HepG2 (cell line): Measurements from ENCODE around the gene CDC42BPG. TPM values are rescaled to one million over a fixed set of nuclear protein-coding genes. Genes with fewer than 3 reads are reported as not detected.

ENCODE experiments used
- ATAC-seq: fragments of 200-7000 bp; cut with Tn5 transposase; 3 replicates; pipeline ENCODE4 v1.9.1; 2020; ENCODE audit warnings: mild to moderate bottlenecking, moderate library complexity
- BruUV-seq: library from RNA; stranded (reverse); fragments of 400-500 nt; replicated peaks from 2 replicates; lab custom pipeline; 2021; lab: Mats Ljungman, UMichigan
- CTCF ChIA-PET: fragments of 300-600 bp; formaldehyde crosslinking; extraction: SDS; loops from one replicate; lab custom pipeline; 2021; ENCODE audit warnings: low total read pairs, inconsistent platforms, low intra/inter-chr PET ratio; lab: Yijun Ruan, JAX
- POLR2A ChIA-PET: fragments of 350-600 bp; sonication (Branson Sonifier 250); formaldehyde crosslinking; loops from one replicate; lab custom pipeline; 2020; ENCODE audit warnings: antibody characterized with exemption, inconsistent platforms; lab: Yijun Ruan, JAX
- DNase-seq: peaks from one replicate; pipeline ENCODE4 v3.0.0-alpha.2; 2015; ENCODE audit warnings: low spot score
- FAIRE-seq: peaks from 3 replicates; lab custom pipeline; 2011; peaks lifted over from hg19 to GRCh38; lab: Jason Lieb, UNC
- H2AFZ ChIP-seq: one replicate; pipeline ENCODE4 v1.6.1; 2011; ENCODE audit warnings: low read length, inconsistent platforms
- H3K27ac ChIP-seq: fragments of 300-600 bp; 3 replicates; pipeline ENCODE4 v1.8.0; 2011; ENCODE audit warnings: mixed run types, mild to moderate bottlenecking, mixed read lengths, low read length, inconsistent platforms; ENCODE audit not compliant: insufficient read depth; ENCODE audit errors: extremely low read length
- H3K27me3 ChIP-seq, 2 experiments: fragments of 200-600 bp in 1 of 2; 2 replicates in 1 of 2; 3 replicates in 1 of 2; pipeline versions ENCODE4 v1.6.0 to v1.8.0; 2011; ENCODE audit warnings: low read length in 2 of 2, mild to moderate bottlenecking in 2 of 2, moderate library complexity in 2 of 2, inconsistent platforms in 1 of 2; ENCODE audit not compliant: insufficient read depth in 2 of 2, control insufficient read depth in 1 of 2
- H3K36me3 ChIP-seq, 2 experiments: fragments of 200-600 bp in 1 of 2; replicated peaks in 1 of 2; 2 replicates in 1 of 2; 3 replicates in 1 of 2; pipeline versions ENCODE4 v1.5.1 to v1.8.0; 2011; ENCODE audit warnings: low read length in 2 of 2, inconsistent platforms in 1 of 2; ENCODE audit not compliant: insufficient read depth in 2 of 2, control insufficient read depth in 1 of 2
- H3K4me1 ChIP-seq: 2 replicates; pipeline ENCODE4 v1.5.1; 2012; ENCODE audit warnings: low read length, inconsistent platforms; ENCODE audit not compliant: insufficient read depth
- H3K4me2 ChIP-seq: 2 replicates; pipeline ENCODE4 v1.6.0; 2011; ENCODE audit warnings: low read depth, low read length, inconsistent platforms
- H3K4me3 ChIP-seq, 3 experiments: fragments of 200-600 bp in 1 of 3; sonication (generic), shearing (Covaris generic) in 1 of 3; replicated peaks in 1 of 3; 2 replicates each; pipeline ENCODE4 v1.5.1; 2011 to 2016; ENCODE audit warnings: low read length in 3 of 3, inconsistent platforms in 2 of 3, low read depth in 2 of 3, mild to moderate bottlenecking in 2 of 3, control low read depth in 1 of 3, mixed read lengths in 1 of 3; ENCODE audit not compliant: insufficient read depth in 1 of 3
- H3K79me2 ChIP-seq: one replicate; pipeline ENCODE4 v1.6.1; 2011; ENCODE audit warnings: low read length, inconsistent platforms; ENCODE audit not compliant: insufficient read depth
- H3K9ac ChIP-seq: 2 replicates; pipeline ENCODE4 v1.6.0; 2011; ENCODE audit warnings: mild to moderate bottlenecking, low read depth, low read length, inconsistent platforms; ENCODE audit not compliant: insufficient read depth
- H3K9me3 ChIP-seq: 2 replicates; pipeline ENCODE4 v1.5.1; 2012; ENCODE audit warnings: mild to moderate bottlenecking, low read length
- H4K20me1 ChIP-seq: 2 replicates; pipeline ENCODE4 v1.6.0; 2011; ENCODE audit warnings: inconsistent platforms, mild to moderate bottlenecking, low read length, moderate library complexity; ENCODE audit not compliant: insufficient read depth
- MAFK ChIP-seq, 2 experiments: IDR thresholded peaks in 1 of 2; conservative IDR thresholded peaks in 1 of 2; 2 replicates each; pipeline ENCODE4 v1.6.1; 2011; ENCODE audit warnings: improper control_type of control experiment in 2 of 2, low read length in 2 of 2
- MYC ChIP-seq: sonication (generic); formaldehyde crosslinking; IDR thresholded peaks from 2 replicates; pipeline ENCODE4 v1.9.0; 2021; ENCODE audit warnings: missing genetic modification reagents, borderline replicate concordance
- NFIC ChIP-seq: IDR thresholded peaks from 2 replicates; pipeline ENCODE4 v1.6.1; 2012; ENCODE audit warnings: mild to moderate bottlenecking, low read length, inconsistent platforms
- SMAD3 ChIP-seq: sonication (generic); formaldehyde crosslinking; IDR thresholded peaks from 2 replicates; pipeline ENCODE4 v1.4.0; 2020; ENCODE audit warnings: missing genetic modification reagents
- WGBS: methylation state at CpG from one replicate; pipeline ENCODE4 v1.1.6; 2017; ENCODE audit warnings: low lambda C conversion rate; 5-methylcytosine and 5-hydroxymethylcytosine counted together
- in situ Hi-C: cut with HindIII; loops from 2 replicates; pipeline ENCODE4 v1.10.0; 2017; ENCODE audit warnings: low pct_unique_long_range_greater_than_20kb; ENCODE audit not compliant: extremely low pct_ligation_motif_present
- intact Hi-C: fragments of 100-400 bp; cut with micrococcal nuclease; formaldehyde crosslinking; loops from one replicate; pipeline ENCODE4 v1.10.0; 2022; ENCODE audit not compliant: unreplicated experiment
- polyA plus RNA-seq, 8 experiments: library from polyadenylated mRNA; depleted of rRNA in 3 of 8; stranded (reverse) in 7 of 8; unstranded in 1 of 8; fragments of >200 nt; fragmentation: Illumina TruSeq in 4 of 8; extraction: Trizol in 4 of 8; gene quantifications; 2 replicates each; pipeline versions ENCODE4 v1.2.1 to v1.2.3, GENCODE V29; 2011 to 2016; ENCODE audit warnings: low read depth in 4 of 8, missing spikeins in 1 of 8, mixed read lengths in 1 of 8; ENCODE audit not compliant: insufficient read depth in 1 of 8
- total RNA-seq, 5 experiments: library from RNA; depleted of rRNA; stranded (reverse); fragments of >200 nt; fragmentation: Illumina TruSeq; extraction: Trizol; gene quantifications; 2 replicates each; pipeline ENCODE4 v1.2.3, GENCODE V29; 2016; ENCODE audit warnings: low read depth in 1 of 5
- TF ChIP-seq, protein P1 (sequence below): sonication (generic); formaldehyde crosslinking; conservative IDR thresholded peaks from 2 replicates; pipeline ENCODE4 v1.8.1; 2023; ENCODE audit warnings: missing genetic modification reagents
- TF ChIP-seq, protein P2 (sequence below): sonication (generic); formaldehyde crosslinking; IDR thresholded peaks from 2 replicates; pipeline ENCODE4 v1.5.0; 2020; ENCODE audit warnings: mild to moderate bottlenecking, missing genetic modification reagents, moderate library complexity

Gene CDC42BPG
- total and polyA plus RNA-seq, 2 of the 13 experiments (the other 11 are each of a cell fraction or from before 2014, with no cell fraction given): 0.55 to 1.4 TPM

DNA sequence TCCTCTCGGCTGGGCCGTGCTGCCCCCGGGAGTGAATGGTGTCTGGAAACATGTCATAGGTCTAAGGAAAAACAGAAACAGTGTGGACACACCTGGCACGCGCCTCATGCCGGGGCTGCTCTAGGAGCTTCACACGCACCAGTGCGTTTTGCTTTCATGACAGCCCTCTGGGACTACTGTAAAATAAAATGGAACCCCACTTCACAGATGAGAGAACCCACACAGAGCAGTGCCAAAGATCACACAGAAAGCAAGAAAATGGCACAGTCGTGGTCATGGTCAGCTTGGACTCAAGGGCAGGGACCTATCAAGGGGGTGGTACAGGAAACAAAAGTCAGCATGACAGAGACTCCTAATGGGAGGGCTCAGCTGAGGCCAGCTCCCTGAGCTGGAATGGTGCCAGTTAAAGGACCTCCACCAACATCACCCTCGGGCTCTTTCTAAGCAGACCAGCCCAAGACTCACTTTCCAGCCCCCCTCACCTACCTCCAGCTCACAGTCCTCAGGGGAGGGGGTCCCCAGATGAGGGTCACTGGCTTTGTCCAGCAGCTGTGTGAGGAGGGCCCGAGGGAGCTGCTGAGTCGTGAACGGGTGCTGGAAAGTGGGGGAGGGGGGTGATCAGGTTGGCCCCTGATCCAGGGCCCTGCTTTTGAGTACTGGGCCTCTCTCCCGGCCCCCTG, 44.7 kb downstream of the CDC42BPG start (continued):
- TF ChIP-seq, protein P1, sequence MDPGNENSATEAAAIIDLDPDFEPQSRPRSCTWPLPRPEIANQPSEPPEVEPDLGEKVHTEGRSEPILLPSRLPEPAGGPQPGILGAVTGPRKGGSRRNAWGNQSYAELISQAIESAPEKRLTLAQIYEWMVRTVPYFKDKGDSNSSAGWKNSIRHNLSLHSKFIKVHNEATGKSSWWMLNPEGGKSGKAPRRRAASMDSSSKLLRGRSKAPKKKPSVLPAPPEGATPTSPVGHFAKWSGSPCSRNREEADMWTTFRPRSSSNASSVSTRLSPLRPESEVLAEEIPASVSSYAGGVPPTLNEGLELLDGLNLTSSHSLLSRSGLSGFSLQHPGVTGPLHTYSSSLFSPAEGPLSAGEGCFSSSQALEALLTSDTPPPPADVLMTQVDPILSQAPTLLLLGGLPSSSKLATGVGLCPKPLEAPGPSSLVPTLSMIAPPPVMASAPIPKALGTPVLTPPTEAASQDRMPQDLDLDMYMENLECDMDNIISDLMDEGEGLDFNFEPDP (CRISPR knock-in tag): 0 out of 2 replicates have a peak, but pooled peaks have one; percentile 25
- TF ChIP-seq SMAD3: no peak

DNA sequence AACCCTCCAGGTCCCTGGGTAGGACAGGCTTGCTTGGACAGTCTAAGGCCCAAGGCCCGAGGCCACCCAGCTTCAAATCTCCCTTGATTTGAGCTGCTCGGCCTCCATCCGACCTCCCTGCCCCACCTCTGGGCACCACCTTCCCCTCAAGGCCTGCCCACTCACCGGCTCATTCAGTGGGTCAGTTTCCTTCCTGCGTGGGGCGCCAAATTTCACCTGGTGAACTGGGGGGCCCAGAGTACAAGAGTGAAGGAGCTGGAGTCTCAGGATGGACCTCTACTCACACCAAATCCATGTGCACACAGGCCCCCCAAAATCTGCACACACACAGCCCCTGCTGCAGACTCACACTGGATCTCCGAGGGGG, 45.2 kb downstream of the CDC42BPG start:
- TF ChIP-seq MYC (CRISPR knock-in tag): 0 out of 2 replicates have a peak, but pooled peaks have one; percentile 6
- 0 out of 2 replicates have a peak, but pooled peaks have one; percentile 7 for TF ChIP-seq NFIC
- no peak for TF ChIP-seq MAFK (conservative IDR thresholded peaks at IDR 0.05 in 1 of 2, IDR thresholded peaks at IDR 0.05 in 1 of 2; ENCODE audit: low read length in 2 of 2)
- TF ChIP-seq, protein P2, sequence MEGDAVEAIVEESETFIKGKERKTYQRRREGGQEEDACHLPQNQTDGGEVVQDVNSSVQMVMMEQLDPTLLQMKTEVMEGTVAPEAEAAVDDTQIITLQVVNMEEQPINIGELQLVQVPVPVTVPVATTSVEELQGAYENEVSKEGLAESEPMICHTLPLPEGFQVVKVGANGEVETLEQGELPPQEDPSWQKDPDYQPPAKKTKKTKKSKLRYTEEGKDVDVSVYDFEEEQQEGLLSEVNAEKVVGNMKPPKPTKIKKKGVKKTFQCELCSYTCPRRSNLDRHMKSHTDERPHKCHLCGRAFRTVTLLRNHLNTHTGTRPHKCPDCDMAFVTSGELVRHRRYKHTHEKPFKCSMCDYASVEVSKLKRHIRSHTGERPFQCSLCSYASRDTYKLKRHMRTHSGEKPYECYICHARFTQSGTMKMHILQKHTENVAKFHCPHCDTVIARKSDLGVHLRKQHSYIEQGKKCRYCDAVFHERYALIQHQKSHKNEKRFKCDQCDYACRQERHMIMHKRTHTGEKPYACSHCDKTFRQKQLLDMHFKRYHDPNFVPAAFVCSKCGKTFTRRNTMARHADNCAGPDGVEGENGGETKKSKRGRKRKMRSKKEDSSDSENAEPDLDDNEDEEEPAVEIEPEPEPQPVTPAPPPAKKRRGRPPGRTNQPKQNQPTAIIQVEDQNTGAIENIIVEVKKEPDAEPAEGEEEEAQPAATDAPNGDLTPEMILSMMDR (CRISPR knock-in tag): 0 out of 2 replicates have a peak, but pooled peaks have one; percentile 10
- intact Hi-C loops: no loop called here
- whole genome bisulfite sequencing: 97% methylated on average over 6 of the region's 7 CpGs
- FAIRE-seq (no peak), ATAC-seq (no peak), DNase-seq (no peak)
- Histone ChIP-seq H3K4me3 (no peak overlapping the region), H3K9me3 (no peaks in the 10 kb centered on the region), H2AFZ (no peak overlapping the region), H3K27me3 (no peaks in the 10 kb centered on the region), H3K27ac (peak overlapping the region; percentile 41), H3K79me2 (no peaks in the 10 kb centered on the region), H3K4me1 (peaks cover 62% of the 10 kb centered on the region), H3K9ac (no peak overlapping the region), H3K36me3 (no peaks in the 10 kb centered on the region; a peak in 1 of 5 replicates), H3K4me2 (no peak overlapping the region), H4K20me1 (no peaks in the 10 kb centered on the region)
- ChIA-PET POLR2A (interaction anchor here (1.4 to 3.2 kb wide), 3 partner anchors 12 to 44 kb away, joined by 5 to 19 read pairs (median 5); partner anchors contain the start of gene SF1), CTCF (no interaction called here)
- no TSS peak for BruUV-seq
- in situ Hi-C loops: no loop called here
